Measurements from ENCODE around the gene MGMT. TPM values are rescaled to one million over a fixed set of nuclear protein-coding genes. Genes with fewer than 3 reads are reported as not detected.

The MGMT gene
- polyA plus RNA-seq, 1 of the 3 experiments (the other 2 are of a cell fraction) = 10.8 TPM

DNA sequence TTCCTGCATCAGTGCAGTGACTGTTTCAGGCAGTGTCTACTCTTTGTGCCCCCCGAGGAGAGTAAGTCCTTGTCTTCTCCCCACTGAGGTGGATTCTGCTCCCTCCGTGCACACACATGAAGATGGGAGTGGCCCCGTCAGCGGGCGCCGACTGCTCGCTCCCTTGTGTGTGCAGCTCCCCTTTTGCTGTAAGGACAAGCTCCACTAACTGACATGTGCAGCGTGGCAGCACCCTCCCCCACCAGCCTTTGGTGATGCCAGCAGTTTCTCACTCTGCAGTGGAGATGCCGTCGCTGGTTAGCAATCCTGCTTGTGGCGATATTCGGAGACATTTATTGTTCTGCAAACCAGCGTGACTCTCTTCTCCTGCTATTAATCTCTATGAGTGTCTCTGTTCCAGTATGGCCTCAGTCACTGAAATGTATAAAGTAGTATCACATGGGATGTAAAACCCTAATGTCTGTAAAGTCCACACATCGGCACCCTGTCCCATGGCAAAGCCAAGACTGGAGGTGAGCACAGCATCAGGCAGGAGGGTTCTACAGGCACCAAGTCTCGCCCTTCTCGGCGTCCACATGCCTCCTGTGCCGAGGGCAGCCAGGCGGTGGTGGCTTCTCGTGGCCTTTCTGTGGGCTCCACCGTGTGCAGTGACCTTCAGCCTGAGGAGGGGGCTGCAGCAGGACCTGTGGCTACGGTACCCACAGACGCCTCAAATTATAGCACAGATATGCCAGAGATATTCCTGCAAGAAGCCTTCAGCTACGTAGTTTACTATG, 294.3 kb downstream of the MGMT start (continued):
- no peak for TF ChIP-seq EZH2phosphoT487 (IDR thresholded peaks at IDR 0.05; ENCODE audit: borderline replicate concordance, low read depth)
- TF ChIP-seq RAD21 (IDR thresholded peaks at IDR 0.05; ENCODE audit: low read length) = no peak
- TF ChIP-seq, protein P1, sequence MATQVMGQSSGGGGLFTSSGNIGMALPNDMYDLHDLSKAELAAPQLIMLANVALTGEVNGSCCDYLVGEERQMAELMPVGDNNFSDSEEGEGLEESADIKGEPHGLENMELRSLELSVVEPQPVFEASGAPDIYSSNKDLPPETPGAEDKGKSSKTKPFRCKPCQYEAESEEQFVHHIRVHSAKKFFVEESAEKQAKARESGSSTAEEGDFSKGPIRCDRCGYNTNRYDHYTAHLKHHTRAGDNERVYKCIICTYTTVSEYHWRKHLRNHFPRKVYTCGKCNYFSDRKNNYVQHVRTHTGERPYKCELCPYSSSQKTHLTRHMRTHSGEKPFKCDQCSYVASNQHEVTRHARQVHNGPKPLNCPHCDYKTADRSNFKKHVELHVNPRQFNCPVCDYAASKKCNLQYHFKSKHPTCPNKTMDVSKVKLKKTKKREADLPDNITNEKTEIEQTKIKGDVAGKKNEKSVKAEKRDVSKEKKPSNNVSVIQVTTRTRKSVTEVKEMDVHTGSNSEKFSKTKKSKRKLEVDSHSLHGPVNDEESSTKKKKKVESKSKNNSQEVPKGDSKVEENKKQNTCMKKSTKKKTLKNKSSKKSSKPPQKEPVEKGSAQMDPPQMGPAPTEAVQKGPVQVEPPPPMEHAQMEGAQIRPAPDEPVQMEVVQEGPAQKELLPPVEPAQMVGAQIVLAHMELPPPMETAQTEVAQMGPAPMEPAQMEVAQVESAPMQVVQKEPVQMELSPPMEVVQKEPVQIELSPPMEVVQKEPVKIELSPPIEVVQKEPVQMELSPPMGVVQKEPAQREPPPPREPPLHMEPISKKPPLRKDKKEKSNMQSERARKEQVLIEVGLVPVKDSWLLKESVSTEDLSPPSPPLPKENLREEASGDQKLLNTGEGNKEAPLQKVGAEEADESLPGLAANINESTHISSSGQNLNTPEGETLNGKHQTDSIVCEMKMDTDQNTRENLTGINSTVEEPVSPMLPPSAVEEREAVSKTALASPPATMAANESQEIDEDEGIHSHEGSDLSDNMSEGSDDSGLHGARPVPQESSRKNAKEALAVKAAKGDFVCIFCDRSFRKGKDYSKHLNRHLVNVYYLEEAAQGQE (IDR thresholded peaks at IDR 0.05; ENCODE audit: low read depth, low read length) = no peak
- no peak for TF ChIP-seq TAF1 (IDR thresholded peaks at IDR 0.05; ENCODE audit: borderline replicate concordance, low read depth, low read length)

GRCh38 chr10:129761981-129762956, 295.2 kb downstream of the MGMT start:
- H3K36me3 ChIP-seq (replicated peaks in 1 of 2; ENCODE audit: control insufficient read depth in 1 of 2, insufficient read depth in 2 of 2, low read length in 1 of 2) = no peaks in the 10 kb centered on the region
- no peaks in the 10 kb centered on the region for H4K20me1 ChIP-seq (ENCODE audit: insufficient read depth)
- TF ChIP-seq ELF1 (IDR thresholded peaks at IDR 0.05) (no peak), MXI1 (IDR thresholded peaks at IDR 0.05; ENCODE audit: low read depth, low read length) (no peak), CTCF (IDR thresholded peaks at IDR 0.05) (no peak), TEAD4 (IDR thresholded peaks at IDR 0.05; ENCODE audit: borderline replicate concordance, insufficient read depth) (no peak), IRF3 (IDR thresholded peaks at IDR 0.05; ENCODE audit: low read depth, low read length) (no peak), NFIC (IDR thresholded peaks at IDR 0.05; ENCODE audit: borderline replicate concordance) (no peak), MAX (IDR thresholded peaks at IDR 0.05; ENCODE audit: low read depth) (no peak)
- H3K9me2 ChIP-seq = no peaks in the 10 kb centered on the region
- 61% methylated on average over 24 of the region's 25 CpGs for WGBS (ENCODE audit: low lambda C conversion rate)
- H3K4me3 ChIP-seq (ENCODE audit: low read depth in 2 of 2, low read length in 1 of 2) = no peak overlapping the region
- no peak overlapping the region for H3K4me2 ChIP-seq
- H3K27me3 ChIP-seq (ENCODE audit: insufficient read depth) = no peaks in the 10 kb centered on the region
- POLR2A ChIA-PET = no interaction called here
- no peaks in the 10 kb centered on the region for H3K79me2 ChIP-seq (ENCODE audit: insufficient read depth)
- DNase-seq = no peak
- no peak overlapping the region for H3K9ac ChIP-seq
- CTCF ChIA-PET = no interaction called here
- no peak overlapping the region for H3K27ac ChIP-seq (ENCODE audit: low read depth in 2 of 2, low read length in 1 of 2)
- H3F3A ChIP-seq (replicated peaks; ENCODE audit: insufficient read depth) = no peaks in the 10 kb centered on the region
- peaks cover 0 to 9% of the 10 kb centered on the region in 2 experiments; a peak in 1 of 4 replicates for H3K4me1 ChIP-seq (ENCODE audit: control insufficient read depth in 1 of 2, insufficient read depth in 2 of 2, low read depth in 1 of 2, low read length in 1 of 2)
- no peak overlapping the region for H2AFZ ChIP-seq (ENCODE audit: low read depth)
- no peaks in the 10 kb centered on the region for H3K9me3 ChIP-seq

Measured in SK-N-SH (cell line).